ENCODE results near the gene DRC1.
A peak's percentile ranks its signal among the peaks of the same experiment; 100 is the strongest.

Gene DRC1

DNA sequence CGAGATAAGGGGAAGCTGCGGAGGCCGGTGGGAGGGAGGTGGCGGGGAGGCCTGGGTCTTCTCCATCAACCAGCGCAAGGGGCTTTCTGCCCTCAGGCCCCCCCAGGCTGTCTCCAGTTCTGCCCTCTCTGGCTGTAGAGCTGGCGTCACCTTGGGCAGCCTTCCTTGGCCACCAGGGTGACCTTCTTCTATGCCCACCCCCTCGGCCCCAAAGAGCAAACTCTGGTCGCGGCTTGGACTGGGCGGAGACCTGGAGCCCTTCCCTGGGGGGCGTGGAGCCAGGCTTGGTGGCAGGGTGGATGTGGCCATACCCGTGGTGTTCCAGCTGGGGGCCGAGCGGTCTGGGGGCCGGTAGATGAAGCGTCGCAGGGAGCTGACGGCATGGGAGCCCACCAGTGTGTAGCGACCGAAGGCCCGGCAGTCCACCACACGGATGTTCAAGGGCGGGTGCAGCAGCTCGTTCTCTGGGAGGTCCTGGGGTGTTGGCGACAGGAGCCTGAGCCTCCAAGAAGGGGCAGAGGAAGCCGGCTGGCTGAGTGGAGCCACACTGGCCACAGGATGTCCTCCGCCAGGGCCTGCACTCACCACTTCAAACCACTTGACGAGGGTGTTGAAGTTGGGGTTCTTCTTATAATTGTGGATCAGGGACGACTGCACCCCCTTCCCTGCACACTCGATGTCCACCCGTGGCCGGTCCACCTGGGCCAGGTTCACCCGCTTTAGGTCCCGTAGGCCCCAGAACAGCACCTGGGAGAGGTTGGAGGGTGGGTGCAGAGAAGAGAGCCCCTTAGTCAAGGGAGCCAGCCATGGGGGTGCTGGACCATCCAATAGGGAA lies 71.3 kb downstream of the DRC1 start:
- peaks cover 9 to 18% of the 10 kb centered on the region in 2 donors for H3K4me1 ChIP-seq (ENCODE audit: control insufficient read depth in 2 of 2, insufficient read depth in 1 of 2, low read depth in 1 of 2, low read length in 2 of 2)
- no peak overlapping the region for H3K4me3 ChIP-seq (ENCODE audit: low read length in 2 of 2)
- H3K23ac ChIP-seq (ENCODE audit: low read depth, low read length, poor library complexity) = no peak overlapping the region
- WGBS, 2 donors (ENCODE audit: extremely low coverage in 2 of 2, insufficient read length in 2 of 2, insufficient replicate concordance in 1 of 2) = no CpG with 5 or more reads among the region's 34 CpGs
- peak overlapping the region; percentile 78 for H2AK5ac ChIP-seq (ENCODE audit: low read depth, low read length)
- H2BK120ac ChIP-seq (ENCODE audit: low read depth, low read length) = no peak overlapping the region
- H3K14ac ChIP-seq (ENCODE audit: low read length) = peak overlapping the region; percentile 12
- H2BK12ac ChIP-seq (ENCODE audit: low read length) = no peak overlapping the region
- no peak overlapping the region for H2AFZ ChIP-seq (ENCODE audit: low read length)
- peaks cover 2% of the 10 kb centered on the region for H3K79me1 ChIP-seq (ENCODE audit: low read depth, low read length)
- H3K9ac ChIP-seq (ENCODE audit: low read depth, low read length, poor library complexity) = no peak overlapping the region
- no peaks in the 10 kb centered on the region for H3K27me3 ChIP-seq (ENCODE audit: control insufficient read depth in 3 of 3, insufficient read depth in 3 of 3, low read depth in 1 of 3, low read length in 3 of 3)
- no peak overlapping the region for H3K27ac ChIP-seq (replicated peaks; ENCODE audit: low read length)
- H3K4me2 ChIP-seq (ENCODE audit: insufficient read depth, low read length, poor library complexity, severe bottlenecking) = no peak overlapping the region
- H3K4ac ChIP-seq (ENCODE audit: low read length) = no peak overlapping the region
- H4K91ac ChIP-seq (ENCODE audit: low read depth, low read length, poor library complexity) = peak overlapping the region; percentile 17
- H3K9me3 ChIP-seq (replicated peaks in 1 of 2; ENCODE audit: control insufficient read depth in 2 of 2, insufficient read depth in 1 of 2, low read depth in 1 of 2, low read length in 2 of 2) = peaks cover 8 to 13% of the 10 kb centered on the region in 2 donors
- peak overlapping the region; percentile 19 for H2BK5ac ChIP-seq (ENCODE audit: low read length)
- no peak for DNase-seq (ENCODE audit: low spot score)
- peak overlapping the region; percentile 18 for H2BK15ac ChIP-seq (ENCODE audit: low read length)
- H3K18ac ChIP-seq (ENCODE audit: low read length) = peak overlapping the region; percentile 45
- peaks cover 0 to 5% of the 10 kb centered on the region in 2 donors for H3K36me3 ChIP-seq (replicated peaks in 1 of 2; ENCODE audit: control insufficient read depth in 2 of 2, insufficient read depth in 2 of 2, low read length in 2 of 2)
- H4K8ac ChIP-seq (ENCODE audit: low read depth, low read length) = no peak overlapping the region

DNA sequence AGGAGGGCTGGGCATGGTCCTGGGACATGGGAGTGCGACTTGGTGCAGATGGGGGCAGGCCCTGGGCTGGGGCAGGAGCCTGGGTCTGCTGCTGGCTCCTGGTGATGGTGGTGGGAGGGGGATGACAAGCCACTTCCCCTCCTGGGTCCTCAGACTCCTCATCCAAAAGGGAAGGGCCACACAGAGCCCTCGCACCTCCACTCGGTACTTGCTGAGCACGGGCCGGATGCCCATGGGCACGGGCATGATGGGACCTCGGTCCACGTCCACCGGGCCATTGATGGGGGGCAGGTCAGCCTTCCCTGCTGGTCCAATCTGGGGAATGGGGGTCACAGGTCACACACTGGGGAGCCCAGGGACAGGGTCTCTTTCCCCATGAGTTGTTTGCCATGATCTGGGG lies 72.1 kb downstream of the DRC1 start:
- Histone ChIP-seq H3K9me3 (replicated peaks in 1 of 2; ENCODE audit: control insufficient read depth in 2 of 2, insufficient read depth in 1 of 2, low read depth in 1 of 2, low read length in 2 of 2) (peaks cover 8 to 13% of the 10 kb centered on the region in 2 donors), H2BK120ac (ENCODE audit: low read depth, low read length) (no peak overlapping the region), H3K27me3 (ENCODE audit: control insufficient read depth in 3 of 3, insufficient read depth in 3 of 3, low read depth in 1 of 3, low read length in 3 of 3) (no peaks in the 10 kb centered on the region), H3K14ac (ENCODE audit: low read length) (peak overlapping the region; percentile 12), H3K18ac (ENCODE audit: low read length) (peak overlapping the region; percentile 81), H3K9ac (ENCODE audit: low read depth, low read length, poor library complexity) (no peak overlapping the region), H2BK5ac (ENCODE audit: low read length) (no peak overlapping the region), H3K4me2 (ENCODE audit: insufficient read depth, low read length, poor library complexity, severe bottlenecking) (no peak overlapping the region), H3K4me3 (ENCODE audit: low read length in 2 of 2) (no peak overlapping the region), H3K79me1 (ENCODE audit: low read depth, low read length) (peaks cover 2% of the 10 kb centered on the region), H2AFZ (ENCODE audit: low read length) (no peak overlapping the region), H3K27ac (replicated peaks; ENCODE audit: low read length) (no peak overlapping the region), H3K36me3 (replicated peaks in 1 of 2; ENCODE audit: control insufficient read depth in 2 of 2, insufficient read depth in 2 of 2, low read length in 2 of 2) (peaks cover 0 to 5% of the 10 kb centered on the region in 2 donors), H4K8ac (ENCODE audit: low read depth, low read length) (no peak overlapping the region), H3K4me1 (ENCODE audit: control insufficient read depth in 2 of 2, insufficient read depth in 1 of 2, low read depth in 1 of 2, low read length in 2 of 2) (peaks cover 9 to 19% of the 10 kb centered on the region in 2 donors), H2AK5ac (ENCODE audit: low read depth, low read length) (peak overlapping the region; percentile 78), H4K91ac (ENCODE audit: low read depth, low read length, poor library complexity) (no peak overlapping the region), H2BK15ac (ENCODE audit: low read length) (no peak overlapping the region), H2BK12ac (ENCODE audit: low read length) (no peak overlapping the region), H3K4ac (ENCODE audit: low read length) (no peak overlapping the region), H3K23ac (ENCODE audit: low read depth, low read length, poor library complexity) (no peak overlapping the region)
- no peak for DNase-seq (ENCODE audit: low spot score)
- whole genome bisulfite sequencing, 2 donors (ENCODE audit: extremely low coverage in 2 of 2, insufficient read length in 2 of 2, insufficient replicate concordance in 1 of 2) = no CpG with 5 or more reads among the region's 9 CpGs

DNA sequence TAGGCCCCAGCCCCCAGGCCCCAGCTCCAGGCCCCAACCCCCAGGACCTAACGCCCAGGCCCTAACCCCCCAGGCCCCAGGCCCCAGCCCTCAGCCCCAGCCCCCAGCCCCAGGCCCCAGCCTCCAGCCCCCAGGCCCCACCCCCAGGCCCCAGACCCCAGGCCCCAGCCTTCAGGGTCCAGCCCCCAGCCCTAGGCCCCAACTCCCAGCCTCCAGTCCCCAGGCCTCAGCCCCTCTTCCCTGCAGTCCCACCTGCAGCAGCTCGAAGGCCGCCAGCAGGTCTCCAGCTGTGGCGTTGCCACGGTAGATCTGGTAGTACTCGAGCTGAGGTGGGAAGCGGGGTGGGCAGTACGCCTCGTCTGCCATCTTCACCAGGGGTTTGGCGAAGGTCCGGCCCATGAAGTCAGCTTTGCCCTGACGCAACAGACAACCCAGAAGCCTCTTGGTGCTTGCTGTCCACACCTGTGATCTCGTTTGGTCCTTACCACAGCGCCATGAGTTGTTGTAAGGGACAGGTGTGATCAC lies 72.6 kb downstream of the DRC1 start:
- no peak for DNase-seq (ENCODE audit: low spot score)

DNA sequence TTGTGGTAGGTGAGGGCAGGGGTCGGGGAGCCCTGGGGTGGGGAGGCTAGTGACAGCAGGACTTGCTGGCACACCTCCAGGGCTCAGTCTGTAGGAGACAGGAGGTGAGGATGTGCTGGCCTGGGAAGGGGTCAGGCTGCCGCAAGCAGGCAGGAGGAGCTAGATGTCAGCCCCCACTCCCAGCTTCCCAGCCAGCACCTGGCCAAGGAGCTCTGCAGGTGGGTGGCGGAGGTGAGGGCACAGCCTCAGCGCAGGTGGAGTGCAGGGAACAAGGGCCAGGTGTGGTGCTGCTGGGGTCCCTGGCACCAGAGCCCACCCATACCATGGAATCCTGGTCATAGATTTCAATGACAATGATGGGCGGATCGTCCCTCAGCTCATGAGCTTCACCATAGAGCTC lies 73.3 kb downstream of the DRC1 start:
- Histone ChIP-seq H2BK15ac (ENCODE audit: low read length) (peak overlapping the region; percentile 16), H2BK120ac (ENCODE audit: low read depth, low read length) (no peak overlapping the region), H3K4me2 (ENCODE audit: insufficient read depth, low read length, poor library complexity, severe bottlenecking) (no peak overlapping the region), H2BK5ac (ENCODE audit: low read length) (no peak overlapping the region), H3K18ac (ENCODE audit: low read length) (no peak overlapping the region), H3K36me3 (replicated peaks in 1 of 2; ENCODE audit: control insufficient read depth in 2 of 2, insufficient read depth in 2 of 2, low read length in 2 of 2) (peaks cover 0 to 5% of the 10 kb centered on the region in 2 donors), H3K9me3 (replicated peaks in 1 of 2; ENCODE audit: control insufficient read depth in 2 of 2, insufficient read depth in 1 of 2, low read depth in 1 of 2, low read length in 2 of 2) (peaks cover 3 to 6% of the 10 kb centered on the region in 2 donors), H3K4me1 (ENCODE audit: control insufficient read depth in 2 of 2, insufficient read depth in 1 of 2, low read depth in 1 of 2, low read length in 2 of 2) (peaks cover 9 to 21% of the 10 kb centered on the region in 2 donors), H3K4me3 (ENCODE audit: low read length in 2 of 2) (no peak overlapping the region), H4K91ac (ENCODE audit: low read depth, low read length, poor library complexity) (no peak overlapping the region), H3K79me1 (ENCODE audit: low read depth, low read length) (peaks cover 2% of the 10 kb centered on the region), H2AK5ac (ENCODE audit: low read depth, low read length) (peak overlapping the region; percentile 91), H3K27ac (replicated peaks; ENCODE audit: low read length) (no peak overlapping the region), H4K8ac (ENCODE audit: low read depth, low read length) (no peak overlapping the region), H3K9ac (ENCODE audit: low read depth, low read length, poor library complexity) (no peak overlapping the region), H2AFZ (ENCODE audit: low read length) (no peak overlapping the region), H3K4ac (ENCODE audit: low read length) (no peak overlapping the region), H3K14ac (ENCODE audit: low read length) (no peak overlapping the region), H3K27me3 (ENCODE audit: control insufficient read depth in 3 of 3, insufficient read depth in 3 of 3, low read depth in 1 of 3, low read length in 3 of 3) (no peaks in the 10 kb centered on the region), H3K23ac (ENCODE audit: low read depth, low read length, poor library complexity) (no peak overlapping the region), H2BK12ac (ENCODE audit: low read length) (peak overlapping the region; percentile 36)
- DNase-seq (ENCODE audit: low spot score) = no peak
- no CpG with 5 or more reads among the region's 6 CpGs for WGBS, 2 donors (ENCODE audit: extremely low coverage in 2 of 2, insufficient read length in 2 of 2, insufficient replicate concordance in 1 of 2)

More for the DNA sequence above, 72.6 kb downstream of the DRC1 start:
- H3K9me3 ChIP-seq (replicated peaks in 1 of 2; ENCODE audit: control insufficient read depth in 2 of 2, insufficient read depth in 1 of 2, low read depth in 1 of 2, low read length in 2 of 2) = peaks cover 7 to 10% of the 10 kb centered on the region in 2 donors
- H3K4me3 ChIP-seq (ENCODE audit: low read length in 2 of 2) = no peak overlapping the region
- H2BK5ac ChIP-seq (ENCODE audit: low read length) = no peak overlapping the region
- H2BK120ac ChIP-seq (ENCODE audit: low read depth, low read length) = no peak overlapping the region
- no peak overlapping the region for H3K9ac ChIP-seq (ENCODE audit: low read depth, low read length, poor library complexity)
- no peak overlapping the region for H2AK5ac ChIP-seq (ENCODE audit: low read depth, low read length)
- H3K18ac ChIP-seq (ENCODE audit: low read length) = peak overlapping the region; percentile 58
- peaks cover 2% of the 10 kb centered on the region for H3K79me1 ChIP-seq (ENCODE audit: low read depth, low read length)
- H3K27me3 ChIP-seq (ENCODE audit: control insufficient read depth in 3 of 3, insufficient read depth in 3 of 3, low read depth in 1 of 3, low read length in 3 of 3) = no peaks in the 10 kb centered on the region
- H3K36me3 ChIP-seq (replicated peaks in 1 of 2; ENCODE audit: control insufficient read depth in 2 of 2, insufficient read depth in 2 of 2, low read length in 2 of 2) = peaks cover 0 to 5% of the 10 kb centered on the region in 2 donors
- no peak overlapping the region for H2BK15ac ChIP-seq (ENCODE audit: low read length)
- H4K8ac ChIP-seq (ENCODE audit: low read depth, low read length) = no peak overlapping the region
- H3K14ac ChIP-seq (ENCODE audit: low read length) = no peak overlapping the region
- H2BK12ac ChIP-seq (ENCODE audit: low read length) = no peak overlapping the region
- no peak overlapping the region for H3K4ac ChIP-seq (ENCODE audit: low read length)
- no peak overlapping the region for H2AFZ ChIP-seq (ENCODE audit: low read length)
- WGBS, 2 donors (ENCODE audit: extremely low coverage in 2 of 2, insufficient read length in 2 of 2, insufficient replicate concordance in 1 of 2) = no CpG with 5 or more reads among the region's 14 CpGs
- H4K91ac ChIP-seq (ENCODE audit: low read depth, low read length, poor library complexity) = no peak overlapping the region
- no peak overlapping the region for H3K27ac ChIP-seq (replicated peaks; ENCODE audit: low read length)
- H3K4me2 ChIP-seq (ENCODE audit: insufficient read depth, low read length, poor library complexity, severe bottlenecking) = no peak overlapping the region
- H3K4me1 ChIP-seq (ENCODE audit: control insufficient read depth in 2 of 2, insufficient read depth in 1 of 2, low read depth in 1 of 2, low read length in 2 of 2) = peaks cover 9 to 19% of the 10 kb centered on the region in 2 donors
- H3K23ac ChIP-seq (ENCODE audit: low read depth, low read length, poor library complexity) = no peak overlapping the region

All from neuronal stem cell (in vitro differentiated cells).